Measurements from ENCODE around the gene PDGFRB.

PDGFRB gene

GRCh38 chr5:150161242-150162141 lies 5.8 kb upstream of the PDGFRB start:
- TF ChIP-seq CTCF (IDR thresholded peaks at IDR 0.05; ENCODE audit: low read depth, low read length, missing control alignments), result peak; percentile 98
- Histone ChIP-seq H3K36me3 (replicated peaks) (no peaks in the 10 kb centered on the region), H3K27me3 (replicated peaks) (no peaks in the 10 kb centered on the region), H3K27ac (peak overlapping the region; percentile 80), H3K4me3 (ENCODE audit: low read depth, low read length) (no peak overlapping the region)
- DNase-seq, result peak; percentile 77
- in situ Hi-C loops (cut with HindIII; ENCODE audit: low pct_ligation_motif_present, low sequenced_read_pairs), result loop anchor here (5.0 kb wide), 1 partner anchor 71 kb away; no protein-coding TSS in a partner anchor

GRCh38 chr5:150160448-150161081 lies 4.9 kb upstream of the PDGFRB start:
- TF ChIP-seq CTCF (IDR thresholded peaks at IDR 0.05; ENCODE audit: low read depth, low read length, missing control alignments), result no peak
- H3K36me3 ChIP-seq (replicated peaks), result no peaks in the 10 kb centered on the region
- no peak overlapping the region for H3K4me3 ChIP-seq (ENCODE audit: low read depth, low read length)
- in situ Hi-C loops (cut with HindIII; ENCODE audit: low pct_ligation_motif_present, low sequenced_read_pairs), result loop anchor here (5.0 kb wide), 1 partner anchor 72 kb away; no protein-coding TSS in a partner anchor
- DNase-seq, result no peak
- H3K27ac ChIP-seq, result peak overlapping the region; percentile 80
- no peaks in the 10 kb centered on the region for H3K27me3 ChIP-seq (replicated peaks)

- no peak for TF ChIP-seq CTCF (IDR thresholded peaks at IDR 0.05; ENCODE audit: low read depth, low read length, missing control alignments)
- H3K27ac ChIP-seq, result peak overlapping the region; percentile 80
- peak; percentile 78 for DNase-seq
- no peak overlapping the region for H3K4me3 ChIP-seq (ENCODE audit: low read depth, low read length)
- H3K27me3 ChIP-seq (replicated peaks), result no peaks in the 10 kb centered on the region
- in situ Hi-C loops (cut with HindIII; ENCODE audit: low pct_ligation_motif_present, low sequenced_read_pairs), result loop anchor here (5.0 kb wide), 1 partner anchor 73 kb away; no protein-coding TSS in a partner anchor
- H3K36me3 ChIP-seq (replicated peaks), result no peaks in the 10 kb centered on the region
Measured at GRCh38 chr5:150159741-150160179, 4.1 kb upstream of the PDGFRB start.

GRCh38 chr5:150159031-150159430 lies 3.4 kb upstream of the PDGFRB start:
- Histone ChIP-seq H3K27ac (peak overlapping the region; percentile 80), H3K36me3 (replicated peaks) (no peaks in the 10 kb centered on the region), H3K27me3 (replicated peaks) (no peaks in the 10 kb centered on the region), H3K4me3 (ENCODE audit: low read depth, low read length) (no peak overlapping the region)
- no peak for DNase-seq
- no peak for TF ChIP-seq CTCF (IDR thresholded peaks at IDR 0.05; ENCODE audit: low read depth, low read length, missing control alignments)
- in situ Hi-C loops (cut with HindIII; ENCODE audit: low pct_ligation_motif_present, low sequenced_read_pairs), result no loop called here

GRCh38 chr5:150158170-150158949 lies 2.7 kb upstream of the PDGFRB start:
- no peak for DNase-seq
- in situ Hi-C loops (cut with HindIII; ENCODE audit: low pct_ligation_motif_present, low sequenced_read_pairs), result no loop called here
- Histone ChIP-seq H3K27me3 (replicated peaks) (no peaks in the 10 kb centered on the region), H3K36me3 (replicated peaks) (peaks cover 4% of the 10 kb centered on the region), H3K27ac (peak overlapping the region; percentile 80), H3K4me3 (ENCODE audit: low read depth, low read length) (no peak overlapping the region)
- TF ChIP-seq CTCF (IDR thresholded peaks at IDR 0.05; ENCODE audit: low read depth, low read length, missing control alignments), result no peak

All from brain microvascular endothelial cell (primary cell).